SK-N-SH (cell line): ENCODE measurements around the gene PCGF1.

Experiments used
- CHD2 ChIP-seq: fragments of 150-350 bp; IDR thresholded peaks from 2 replicates; pipeline ENCODE4 v1.6.1; 2018; ENCODE audit warnings: low read length; ENCODE audit not compliant: partially characterized antibody
- CTCF ChIP-seq: fragments of 200-600 bp; sonication (generic); IDR thresholded peaks from 2 replicates; pipeline ENCODE4 v1.6.1; 2017; ENCODE audit warnings: antibody characterized with exemption, mild to moderate bottlenecking, moderate library complexity
- EP300 ChIP-seq, 2 experiments: IDR thresholded peaks; 2 replicates each; pipeline versions ENCODE4 v1.4.0 to v1.6.1; 2012; ENCODE audit warnings: borderline replicate concordance in 1 of 2, low read depth in 1 of 2, low read length in 1 of 2
- GATA2 ChIP-seq: sonication (generic); formaldehyde crosslinking; IDR thresholded peaks from 2 replicates; pipeline ENCODE4 v1.5.0; 2020; ENCODE audit warnings: mild to moderate bottlenecking, missing genetic modification reagents
- JUND ChIP-seq: IDR thresholded peaks from 2 replicates; pipeline ENCODE4 v1.4.0; 2012
- MAX ChIP-seq: IDR thresholded peaks from 2 replicates; pipeline ENCODE4 v1.4.0; 2012; ENCODE audit warnings: low read depth
- POLR2AphosphoS5 ChIP-seq: IDR thresholded peaks from 2 replicates; pipeline ENCODE4 v1.6.1; 2012; ENCODE audit warnings: low read depth, low read length
- RAD21 ChIP-seq: IDR thresholded peaks from 2 replicates; pipeline ENCODE4 v1.6.1; 2012; ENCODE audit warnings: mild to moderate bottlenecking, low read length
- RCOR1 ChIP-seq: fragments of 150-350 bp; IDR thresholded peaks from 2 replicates; pipeline ENCODE4 v1.6.1; 2017; ENCODE audit warnings: antibody characterized with exemption, low read length
- REST ChIP-seq: IDR thresholded peaks from 2 replicates; pipeline ENCODE4 v1.6.1; 2012; ENCODE audit warnings: mild to moderate bottlenecking, low read depth, low read length, moderate library complexity
- RXRA ChIP-seq: IDR thresholded peaks from 2 replicates; pipeline ENCODE4 v1.4.0; 2012; ENCODE audit warnings: low read depth, mild to moderate bottlenecking, borderline replicate concordance
- TEAD4 ChIP-seq: IDR thresholded peaks from 2 replicates; pipeline ENCODE4 v1.4.0; 2012; ENCODE audit warnings: mild to moderate bottlenecking, borderline replicate concordance; ENCODE audit not compliant: insufficient read depth
- TF ChIP-seq, protein P1 (sequence below): IDR thresholded peaks from 2 replicates; pipeline ENCODE4 v1.4.0; 2012; ENCODE audit warnings: low read depth, borderline replicate concordance

DNA sequence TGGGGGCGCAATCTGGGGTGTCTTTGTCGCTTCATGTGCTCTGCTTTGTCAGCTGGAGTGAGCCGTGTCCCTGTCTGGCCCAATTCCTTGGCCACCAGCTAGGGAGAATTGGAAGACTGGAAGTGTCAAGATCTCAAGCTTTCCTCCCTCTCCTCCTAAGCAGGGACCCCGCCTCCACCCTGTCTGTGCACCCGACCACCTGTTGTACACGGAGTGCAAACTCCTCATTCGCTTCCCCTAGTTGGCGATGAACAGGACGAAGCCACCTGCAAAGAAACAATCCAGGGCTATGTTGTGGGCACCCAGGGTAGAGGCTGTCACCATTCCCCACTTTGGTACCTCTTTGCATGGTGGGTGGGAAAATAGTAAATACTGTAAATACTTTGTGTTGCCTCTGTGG lies 20.2 kb upstream of the PCGF1 start:
- TF ChIP-seq RXRA, result no peak
- TF ChIP-seq CTCF, result no peak
- TF ChIP-seq GATA2 (CRISPR knock-in tag), result no peak
- no peak for TF ChIP-seq CHD2
- no peak for TF ChIP-seq REST
- no peak for TF ChIP-seq RAD21
- TF ChIP-seq EP300 (IDR thresholded peaks at IDR 0.05; ENCODE audit: borderline replicate concordance in 1 of 2, low read depth in 1 of 2, low read length in 1 of 2), result no peak
- no peak for TF ChIP-seq RCOR1
- TF ChIP-seq POLR2AphosphoS5, result no peak
- no peak for TF ChIP-seq JUND
- TF ChIP-seq, protein P1, sequence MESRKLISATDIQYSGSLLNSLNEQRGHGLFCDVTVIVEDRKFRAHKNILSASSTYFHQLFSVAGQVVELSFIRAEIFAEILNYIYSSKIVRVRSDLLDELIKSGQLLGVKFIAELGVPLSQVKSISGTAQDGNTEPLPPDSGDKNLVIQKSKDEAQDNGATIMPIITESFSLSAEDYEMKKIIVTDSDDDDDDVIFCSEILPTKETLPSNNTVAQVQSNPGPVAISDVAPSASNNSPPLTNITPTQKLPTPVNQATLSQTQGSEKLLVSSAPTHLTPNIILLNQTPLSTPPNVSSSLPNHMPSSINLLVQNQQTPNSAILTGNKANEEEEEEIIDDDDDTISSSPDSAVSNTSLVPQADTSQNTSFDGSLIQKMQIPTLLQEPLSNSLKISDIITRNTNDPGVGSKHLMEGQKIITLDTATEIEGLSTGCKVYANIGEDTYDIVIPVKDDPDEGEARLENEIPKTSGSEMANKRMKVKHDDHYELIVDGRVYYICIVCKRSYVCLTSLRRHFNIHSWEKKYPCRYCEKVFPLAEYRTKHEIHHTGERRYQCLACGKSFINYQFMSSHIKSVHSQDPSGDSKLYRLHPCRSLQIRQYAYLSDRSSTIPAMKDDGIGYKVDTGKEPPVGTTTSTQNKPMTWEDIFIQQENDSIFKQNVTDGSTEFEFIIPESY, result no peak
- no peak for TF ChIP-seq MAX
- no peak for TF ChIP-seq TEAD4
